Measurements from ENCODE around the gene GPRC6A. TPM values are rescaled to one million over a fixed set of nuclear protein-coding genes. Genes with fewer than 3 reads are reported as not detected.
A peak's percentile ranks its signal among the peaks of the same experiment; 100 is the strongest.

The GPRC6A gene, protein sequence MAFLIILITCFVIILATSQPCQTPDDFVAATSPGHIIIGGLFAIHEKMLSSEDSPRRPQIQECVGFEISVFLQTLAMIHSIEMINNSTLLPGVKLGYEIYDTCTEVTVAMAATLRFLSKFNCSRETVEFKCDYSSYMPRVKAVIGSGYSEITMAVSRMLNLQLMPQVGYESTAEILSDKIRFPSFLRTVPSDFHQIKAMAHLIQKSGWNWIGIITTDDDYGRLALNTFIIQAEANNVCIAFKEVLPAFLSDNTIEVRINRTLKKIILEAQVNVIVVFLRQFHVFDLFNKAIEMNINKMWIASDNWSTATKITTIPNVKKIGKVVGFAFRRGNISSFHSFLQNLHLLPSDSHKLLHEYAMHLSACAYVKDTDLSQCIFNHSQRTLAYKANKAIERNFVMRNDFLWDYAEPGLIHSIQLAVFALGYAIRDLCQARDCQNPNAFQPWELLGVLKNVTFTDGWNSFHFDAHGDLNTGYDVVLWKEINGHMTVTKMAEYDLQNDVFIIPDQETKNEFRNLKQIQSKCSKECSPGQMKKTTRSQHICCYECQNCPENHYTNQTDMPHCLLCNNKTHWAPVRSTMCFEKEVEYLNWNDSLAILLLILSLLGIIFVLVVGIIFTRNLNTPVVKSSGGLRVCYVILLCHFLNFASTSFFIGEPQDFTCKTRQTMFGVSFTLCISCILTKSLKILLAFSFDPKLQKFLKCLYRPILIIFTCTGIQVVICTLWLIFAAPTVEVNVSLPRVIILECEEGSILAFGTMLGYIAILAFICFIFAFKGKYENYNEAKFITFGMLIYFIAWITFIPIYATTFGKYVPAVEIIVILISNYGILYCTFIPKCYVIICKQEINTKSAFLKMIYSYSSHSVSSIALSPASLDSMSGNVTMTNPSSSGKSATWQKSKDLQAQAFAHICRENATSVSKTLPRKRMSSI
- not detected for total RNA-seq (ENCODE audit: unreplicated experiment)
- long read RNA-seq: 0 reads

DNA sequence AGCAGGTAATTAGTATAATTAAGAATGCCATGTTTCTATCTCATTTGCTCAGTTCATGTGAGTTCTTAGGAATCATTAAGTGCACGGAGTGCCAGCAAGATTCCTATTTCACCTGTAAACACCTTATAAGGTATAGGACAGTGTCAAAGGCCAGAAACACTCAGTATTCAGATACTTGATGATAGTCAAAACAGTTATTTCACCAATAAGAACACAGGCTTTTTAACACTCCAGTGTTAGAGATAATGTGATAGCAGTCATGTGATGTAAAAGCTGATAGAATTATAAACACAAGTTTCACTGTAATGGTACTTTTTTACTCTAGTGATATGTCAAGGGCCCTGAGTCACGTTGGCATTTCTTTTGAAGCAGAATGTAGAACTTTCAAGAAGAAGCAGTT is at the start of gene GPRC6A:
TSS of gene GPRC6A (minus strand) at position 101 of the 400 bp plus-strand sequence. CDS start at position 31, 70 bp downstream.
- H3K9me3 Mint-ChIP-seq (ENCODE audit: unreplicated experiment): no peaks in the 10 kb centered on the region
- no peak within 1 kb of the TSS for H3K4me3 Mint-ChIP-seq (ENCODE audit: unreplicated experiment)
- no peak within 1 kb of the TSS for H3K27ac Mint-ChIP-seq (ENCODE audit: unreplicated experiment)
- no peaks in the 10 kb centered on the region for H3K36me3 Mint-ChIP-seq (ENCODE audit: unreplicated experiment)
- no peak for DNase-seq
- H3K4me1 Mint-ChIP-seq (ENCODE audit: low read depth, unreplicated experiment): no peaks in the 10 kb centered on the region
- TF ChIP-seq, protein P1, sequence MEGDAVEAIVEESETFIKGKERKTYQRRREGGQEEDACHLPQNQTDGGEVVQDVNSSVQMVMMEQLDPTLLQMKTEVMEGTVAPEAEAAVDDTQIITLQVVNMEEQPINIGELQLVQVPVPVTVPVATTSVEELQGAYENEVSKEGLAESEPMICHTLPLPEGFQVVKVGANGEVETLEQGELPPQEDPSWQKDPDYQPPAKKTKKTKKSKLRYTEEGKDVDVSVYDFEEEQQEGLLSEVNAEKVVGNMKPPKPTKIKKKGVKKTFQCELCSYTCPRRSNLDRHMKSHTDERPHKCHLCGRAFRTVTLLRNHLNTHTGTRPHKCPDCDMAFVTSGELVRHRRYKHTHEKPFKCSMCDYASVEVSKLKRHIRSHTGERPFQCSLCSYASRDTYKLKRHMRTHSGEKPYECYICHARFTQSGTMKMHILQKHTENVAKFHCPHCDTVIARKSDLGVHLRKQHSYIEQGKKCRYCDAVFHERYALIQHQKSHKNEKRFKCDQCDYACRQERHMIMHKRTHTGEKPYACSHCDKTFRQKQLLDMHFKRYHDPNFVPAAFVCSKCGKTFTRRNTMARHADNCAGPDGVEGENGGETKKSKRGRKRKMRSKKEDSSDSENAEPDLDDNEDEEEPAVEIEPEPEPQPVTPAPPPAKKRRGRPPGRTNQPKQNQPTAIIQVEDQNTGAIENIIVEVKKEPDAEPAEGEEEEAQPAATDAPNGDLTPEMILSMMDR (IDR thresholded peaks at IDR 0.05; ENCODE audit: partially characterized antibody, unreplicated experiment): no peak
- H3K27me3 Mint-ChIP-seq (ENCODE audit: unreplicated experiment): no peaks in the 10 kb centered on the region

DNA sequence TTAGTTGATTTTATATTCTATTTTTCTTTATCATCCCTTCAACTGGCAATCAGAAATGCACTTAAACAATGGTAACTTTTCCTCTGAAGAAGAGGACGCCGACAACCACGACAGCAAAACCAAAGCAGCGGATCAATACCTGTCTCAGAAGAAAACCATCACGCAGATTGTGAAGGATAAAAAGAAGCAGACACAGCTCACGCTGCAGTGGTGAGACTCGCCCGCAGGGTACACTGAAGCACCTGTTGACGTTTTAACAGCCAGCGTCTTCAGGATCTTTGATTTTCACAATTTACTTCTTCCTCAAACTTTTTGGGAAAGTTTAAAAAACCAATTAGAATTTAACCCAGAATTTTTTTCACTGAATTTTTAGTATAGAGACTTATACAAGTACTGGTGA is 48.9 kb upstream of the GPRC6A start:
- no peaks in the 10 kb centered on the region for H3K36me3 Mint-ChIP-seq (ENCODE audit: unreplicated experiment)
- H3K27ac Mint-ChIP-seq (ENCODE audit: unreplicated experiment): no peak overlapping the region
- peaks cover 17% of the 10 kb centered on the region for H3K27me3 Mint-ChIP-seq (ENCODE audit: unreplicated experiment)
- peak overlapping the region; percentile 70 for H3K4me3 Mint-ChIP-seq (ENCODE audit: unreplicated experiment)
- no peaks in the 10 kb centered on the region for H3K9me3 Mint-ChIP-seq (ENCODE audit: unreplicated experiment)
- H3K4me1 Mint-ChIP-seq (ENCODE audit: low read depth, unreplicated experiment): peaks cover 6% of the 10 kb centered on the region
- TF ChIP-seq, protein P1 (IDR thresholded peaks at IDR 0.05; ENCODE audit: partially characterized antibody, unreplicated experiment): no peak
- DNase-seq: no peak

DNA sequence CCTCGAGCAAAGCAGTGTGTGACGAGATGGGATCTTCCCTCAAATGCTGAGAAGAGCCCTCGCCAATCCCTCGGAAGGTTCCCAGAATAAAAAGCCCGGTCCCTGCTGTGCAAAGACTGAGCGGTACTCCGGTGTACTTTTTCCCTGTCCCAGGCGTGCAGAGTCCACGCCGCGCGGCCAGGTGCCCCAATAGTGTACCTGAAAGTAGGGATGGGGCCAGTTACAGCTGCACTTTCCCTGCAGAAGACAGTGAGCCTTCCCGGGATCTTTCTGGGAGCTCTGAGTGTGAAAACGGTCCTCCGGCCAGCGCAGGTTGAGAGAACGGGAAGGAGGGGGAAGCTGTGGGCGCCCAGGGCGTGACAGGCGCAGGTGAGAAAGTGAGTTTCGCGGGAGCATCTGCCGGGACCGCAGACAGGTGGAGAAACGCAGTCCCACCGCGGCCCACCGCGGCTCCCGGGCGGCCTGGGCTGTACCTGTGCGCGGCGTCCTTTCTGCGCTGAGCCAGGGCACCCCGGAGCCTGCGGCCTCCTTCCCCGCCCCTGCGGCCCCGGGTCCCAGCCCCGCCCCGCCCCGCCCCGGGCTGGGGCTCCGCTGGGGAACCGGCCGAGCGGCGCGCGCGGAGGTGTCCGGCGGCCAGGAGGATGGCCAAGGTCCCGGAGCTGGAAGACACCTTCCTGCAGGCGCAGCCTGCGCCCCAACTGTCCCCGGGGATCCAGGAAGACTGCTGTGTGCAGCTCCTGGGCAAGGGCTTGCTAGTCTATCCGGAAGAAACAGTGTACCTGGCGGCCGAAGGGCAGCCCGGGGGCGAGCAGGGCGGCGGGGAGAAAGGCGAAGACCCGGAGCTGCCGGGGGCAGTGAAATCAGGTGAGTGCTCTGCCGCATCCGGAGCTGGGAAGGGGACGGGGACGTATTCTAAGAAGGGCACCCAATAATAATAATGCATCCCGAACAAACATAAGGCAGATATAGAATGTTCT is 48.0 kb upstream of the GPRC6A start, which contains the start of gene RFX6:
TSS of gene RFX6 (plus strand) at position 608 of the 977 bp plus-strand sequence. CDS start at position 642, 34 bp downstream.
- no peak within 1 kb of the TSS for H3K27ac Mint-ChIP-seq (ENCODE audit: unreplicated experiment)
- H3K9me3 Mint-ChIP-seq (ENCODE audit: unreplicated experiment): no peaks in the 10 kb centered on the region
- H3K4me1 Mint-ChIP-seq (ENCODE audit: low read depth, unreplicated experiment): peaks cover 6% of the 10 kb centered on the region
- peaks cover 17% of the 10 kb centered on the region for H3K27me3 Mint-ChIP-seq (ENCODE audit: unreplicated experiment)
- H3K4me3 Mint-ChIP-seq (ENCODE audit: unreplicated experiment): peak within 1 kb of the TSS; percentile 92
- peak; percentile 36 for DNase-seq
- TF ChIP-seq, protein P1 (IDR thresholded peaks at IDR 0.05; ENCODE audit: partially characterized antibody, unreplicated experiment): no peak
- H3K36me3 Mint-ChIP-seq (ENCODE audit: unreplicated experiment): no peaks in the 10 kb centered on the region

DNA sequence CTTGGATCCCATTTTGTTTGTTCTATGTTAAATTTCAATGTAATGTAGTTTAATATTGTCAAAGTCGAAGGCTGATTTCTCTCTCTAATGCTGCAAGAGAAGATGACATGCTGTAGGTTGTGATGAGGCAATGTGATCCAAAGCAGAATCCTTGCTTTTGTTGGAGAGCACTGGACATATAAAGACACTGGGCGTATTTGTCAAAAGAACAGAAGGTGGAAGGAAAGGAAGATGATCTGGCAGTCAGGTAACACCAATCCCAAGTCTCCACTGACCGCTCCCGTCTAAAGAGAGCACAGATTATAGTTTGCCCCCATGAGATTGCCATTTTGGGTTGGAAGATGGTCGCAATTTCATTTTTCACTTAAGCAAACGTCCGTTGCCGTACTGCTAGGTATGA is 47.2 kb upstream of the GPRC6A start:
- H3K4me1 Mint-ChIP-seq (ENCODE audit: low read depth, unreplicated experiment): peaks cover 6% of the 10 kb centered on the region
- peak overlapping the region; percentile 92 for H3K4me3 Mint-ChIP-seq (ENCODE audit: unreplicated experiment)
- H3K27ac Mint-ChIP-seq (ENCODE audit: unreplicated experiment): no peak overlapping the region
- DNase-seq: no peak
- TF ChIP-seq, protein P1 (IDR thresholded peaks at IDR 0.05; ENCODE audit: partially characterized antibody, unreplicated experiment): no peak
- no peaks in the 10 kb centered on the region for H3K9me3 Mint-ChIP-seq (ENCODE audit: unreplicated experiment)
- no peaks in the 10 kb centered on the region for H3K36me3 Mint-ChIP-seq (ENCODE audit: unreplicated experiment)
- H3K27me3 Mint-ChIP-seq (ENCODE audit: unreplicated experiment): peaks cover 17% of the 10 kb centered on the region

Data from glutamatergic neuron (in vitro differentiated cells).